Posterior vena cava (tissue), 2 donors: ENCODE results near the gene PTPDC1. TPM values are rescaled to one million over a fixed set of nuclear protein-coding genes. Genes with fewer than 3 reads are reported as not detected.

Source experiments
- total RNA-seq, 2 donors: library from RNA; stranded (reverse); fragmentation: NEBNext Ultra II Directional; extraction: Animal tissue kit (Norgen Biotek cat#: 25700); gene quantifications; one replicate each; pipeline ENCODE4 v1.2.1, GENCODE V29; 2021
- donor health status: DM: yes; HTN: yes; CAD: no.
- donor health status: DM: yes; HTN: yes; CAD: no.

The PTPDC1 gene
- total RNA-seq, 2 donors from 2014 or later = 11.6 to 13.7 TPM

Other genes starting within 250 kb of the PTPDC1 start
- not detected for gene BARX1, start 129.1 kb upstream of the PTPDC1 start, total RNA-seq
- 1 to 10 TPM; 3.8 to 4.3 TPM for gene ZNF169, start 174.8 kb downstream of the PTPDC1 start, total RNA-seq
- not detected for gene NUTM2F, start 244.2 kb downstream of the PTPDC1 start, total RNA-seq